ENCODE measurements around the gene DBX2.
"Not testable (repeated sequence)": the region's sequence is repeated elsewhere in the genome, so short reads cannot be mapped to it uniquely, and the experiment has no call there.

DBX2 gene

DNA sequence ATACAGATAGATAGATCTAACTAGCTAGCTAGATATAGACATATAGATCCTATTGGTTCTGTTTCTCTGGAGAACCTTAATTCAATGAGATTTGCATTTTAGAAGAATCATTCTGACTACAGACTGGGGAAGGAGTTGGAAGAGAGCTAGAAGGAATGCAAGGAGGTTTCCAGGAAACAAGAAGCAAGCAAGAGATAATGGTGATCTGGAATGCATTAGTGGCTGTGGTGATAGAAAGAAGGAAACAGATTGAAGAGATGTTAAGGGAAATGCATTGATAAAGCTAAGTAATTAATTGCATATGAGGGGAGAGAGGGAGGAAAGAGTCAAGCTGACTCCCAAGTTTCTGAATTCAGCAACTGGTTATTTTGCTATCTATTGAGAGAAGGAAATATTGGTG lies 42.7 kb downstream of the DBX2 start:
- DNase-seq = no peak

DNA sequence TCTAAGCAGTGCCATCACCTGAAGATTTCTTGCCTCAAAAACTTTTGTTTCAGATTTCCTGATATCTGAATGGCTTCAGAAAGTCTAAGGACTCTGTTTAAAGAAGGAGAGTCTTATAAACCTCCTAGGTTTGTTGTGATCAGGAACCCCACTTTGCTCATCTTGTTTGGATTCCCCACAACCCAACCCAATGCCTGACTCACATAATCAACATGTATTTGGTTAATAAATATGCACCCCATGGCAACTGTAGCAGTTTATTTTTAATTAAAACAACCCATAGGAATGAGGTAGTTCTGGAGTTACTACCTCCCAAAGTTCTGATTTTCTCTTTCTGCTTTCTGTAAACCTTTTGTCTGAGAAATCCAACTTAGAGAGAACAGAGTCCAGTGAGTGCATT lies 51.5 kb downstream of the DBX2 start:
- no peak for DNase-seq

DNA sequence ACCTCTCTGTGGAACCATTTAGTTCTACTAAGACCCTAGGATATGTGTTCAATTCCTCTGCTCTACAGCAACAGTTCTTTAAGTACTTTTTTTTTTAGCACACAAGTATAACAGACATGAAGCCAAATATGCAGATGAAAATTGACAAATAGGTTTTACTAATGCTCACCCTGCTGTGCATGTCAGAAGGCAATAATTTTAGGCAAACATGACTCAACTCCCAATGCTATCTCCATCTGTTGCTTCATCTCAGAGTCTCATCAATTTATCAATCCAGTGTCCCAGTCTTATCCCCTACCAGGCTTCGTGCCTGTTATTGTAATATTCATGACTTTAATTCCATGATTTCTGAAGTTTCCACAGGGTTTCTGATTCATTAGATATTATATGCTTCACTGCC lies 57.7 kb downstream of the DBX2 start:
- no peak for DNase-seq

DNA sequence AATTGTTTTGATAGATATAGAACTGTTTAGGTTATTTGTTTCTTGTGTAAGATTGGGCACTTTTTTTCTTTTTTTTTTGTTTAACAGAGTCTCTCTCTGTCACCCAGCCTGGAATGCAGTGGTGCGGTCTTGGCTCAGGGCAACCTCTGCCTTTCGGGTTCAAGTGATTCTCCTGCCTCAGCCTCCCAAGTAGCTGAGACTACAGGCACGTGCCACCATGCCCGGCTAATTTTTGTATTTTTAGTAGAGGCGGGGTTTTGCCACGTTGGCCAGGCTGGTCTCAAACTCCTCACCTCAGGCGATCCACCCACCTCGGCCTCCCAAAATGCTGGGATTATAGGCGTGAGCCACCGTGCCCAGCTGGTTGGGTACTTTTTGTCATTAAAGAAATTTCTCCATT lies 66.0 kb downstream of the DBX2 start:
- not testable (repeated sequence) for DNase-seq

DNA sequence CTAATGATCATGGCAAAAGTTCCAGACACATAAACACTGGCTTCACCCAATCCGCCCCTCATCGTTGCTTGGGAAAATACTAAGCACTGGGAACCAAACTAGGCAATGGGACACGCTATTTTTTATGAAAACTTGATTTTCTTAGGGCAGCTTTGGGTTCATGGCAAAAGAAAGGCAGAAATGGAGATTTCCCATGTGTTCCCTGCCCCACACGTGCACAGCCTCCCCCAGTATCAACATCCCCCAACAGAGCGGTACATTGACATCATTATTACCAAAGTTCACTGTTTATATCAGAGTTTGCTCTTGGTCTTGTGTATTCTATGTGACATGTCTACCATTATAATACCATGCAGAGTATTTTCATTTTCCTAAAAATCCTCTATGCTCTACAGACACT lies 71.0 kb downstream of the DBX2 start:
- no peak for DNase-seq

DNA sequence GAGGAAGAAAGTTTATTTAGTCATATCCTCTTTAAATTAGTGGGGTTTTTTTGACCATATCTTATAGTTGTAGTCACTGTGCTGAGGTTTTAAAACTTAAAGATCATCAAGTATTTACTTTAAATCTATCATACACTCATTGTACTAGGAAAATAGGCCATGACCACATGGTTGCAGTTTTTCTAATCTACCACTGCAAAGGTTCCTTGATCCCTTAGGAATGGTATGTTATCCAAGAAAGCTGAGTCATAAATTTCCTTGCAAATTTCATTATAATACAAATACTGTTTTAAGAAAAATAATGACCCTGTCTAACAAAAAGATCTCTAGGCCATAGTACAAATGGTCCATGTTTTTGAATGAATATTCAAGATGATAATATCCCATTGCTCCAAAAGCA lies 74.7 kb downstream of the DBX2 start:
- no peak for DNase-seq

DNA sequence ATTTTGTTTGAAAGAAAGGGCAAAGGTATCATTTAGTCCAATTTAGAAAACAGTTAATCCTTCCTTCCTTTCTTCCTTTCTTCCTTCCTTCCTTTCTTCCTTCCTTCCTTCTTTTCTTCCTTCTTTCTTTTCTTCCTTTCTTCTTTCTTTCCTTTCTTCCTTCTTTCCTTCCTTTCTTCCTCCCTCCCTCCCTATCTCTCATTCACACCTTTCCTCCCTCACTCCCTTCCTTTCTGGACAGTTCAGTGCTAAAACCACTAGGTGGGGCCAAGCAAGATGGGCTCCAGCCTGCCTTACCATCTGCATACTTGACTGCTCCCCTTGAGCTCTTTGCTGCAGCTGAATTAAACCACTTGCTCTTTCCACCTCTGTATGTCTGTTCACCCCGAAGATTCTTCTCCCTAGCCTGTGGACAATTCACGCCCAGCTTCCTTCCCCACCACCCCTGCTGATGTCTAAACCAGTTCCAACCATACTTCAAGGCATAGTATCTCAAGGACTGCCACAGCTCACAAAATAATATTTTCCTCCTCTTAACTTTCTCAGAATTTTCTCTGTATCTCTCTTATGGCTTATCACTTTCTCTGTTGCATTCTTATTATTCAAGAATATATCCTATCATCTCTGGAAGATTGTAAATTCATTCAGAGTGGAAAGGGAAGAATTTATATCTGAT lies 78.0 kb downstream of the DBX2 start:
- DNase-seq = peak in 1 of 5 experiments; percentile 1

DNA sequence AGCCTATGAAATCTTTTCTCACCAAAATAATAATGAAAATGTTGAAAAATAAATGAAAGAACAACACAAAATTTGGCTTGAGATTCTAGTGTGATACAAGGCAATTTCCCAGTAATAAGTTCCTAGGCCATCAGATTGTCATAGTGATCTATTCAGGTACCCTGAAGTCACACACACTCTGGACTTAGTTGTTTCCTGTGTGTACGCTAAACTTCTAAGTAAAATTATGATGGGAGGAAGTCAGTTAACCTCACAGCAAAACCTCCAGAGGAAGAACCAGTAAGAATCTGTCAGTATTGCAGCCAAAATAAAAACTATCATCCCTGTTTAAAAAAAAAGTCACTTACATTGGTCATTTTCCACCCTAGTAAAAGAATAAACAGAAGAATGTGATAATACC lies 81.9 kb downstream of the DBX2 start:
- peak in 1 of 5 experiments; percentile 29 for DNase-seq
